ENCODE data around the gene IL24. TPM values are rescaled to one million over a fixed set of nuclear protein-coding genes. Genes with fewer than 3 reads are reported as not detected.

IL24 gene
- polyA plus RNA-seq, 2 donors = not detected

- Histone ChIP-seq H3K4me3 (ENCODE audit: low read depth in 1 of 2, low read length in 2 of 2) (no peak overlapping the region), H3K27me3 (ENCODE audit: control insufficient read depth in 1 of 2, insufficient read depth in 2 of 2, low read length in 2 of 2) (no peaks in the 10 kb centered on the region), H3K4me1 (ENCODE audit: control insufficient read depth in 2 of 2, insufficient read depth in 2 of 2, low read length in 1 of 2) (no peaks in the 10 kb centered on the region), H3K9me3 (ENCODE audit: control insufficient read depth in 2 of 2, insufficient read depth in 1 of 2, low read depth in 1 of 2, low read length in 1 of 2) (no peaks in the 10 kb centered on the region), H3K27ac (ENCODE audit: low read depth in 2 of 2, low read length in 1 of 2) (no peak overlapping the region), H3K36me3 (ENCODE audit: control insufficient read depth in 2 of 2, insufficient read depth in 2 of 2, low read length in 1 of 2) (no peaks in the 10 kb centered on the region)
- WGBS, 2 donors = 50 to 60% methylated on average over 15 of the region's 15 CpGs
Observed at GRCh38 chr1:206890125-206891060, 6.8 kb upstream of the IL24 start.

GRCh38 chr1:206891412-206891811 lies 5.8 kb upstream of the IL24 start:
- Histone ChIP-seq H3K36me3 (ENCODE audit: control insufficient read depth in 2 of 2, insufficient read depth in 2 of 2, low read length in 1 of 2) (no peaks in the 10 kb centered on the region), H3K4me3 (ENCODE audit: low read depth in 1 of 2, low read length in 2 of 2) (no peak overlapping the region), H3K27me3 (ENCODE audit: control insufficient read depth in 1 of 2, insufficient read depth in 2 of 2, low read length in 2 of 2) (no peaks in the 10 kb centered on the region), H3K27ac (ENCODE audit: low read depth in 2 of 2, low read length in 1 of 2) (no peak overlapping the region), H3K4me1 (ENCODE audit: control insufficient read depth in 2 of 2, insufficient read depth in 2 of 2, low read length in 1 of 2) (peaks cover 0 to under 1% of the 10 kb centered on the region in 2 donors), H3K9me3 (ENCODE audit: control insufficient read depth in 2 of 2, insufficient read depth in 1 of 2, low read depth in 1 of 2, low read length in 1 of 2) (no peaks in the 10 kb centered on the region)
- 69 to 73% methylated on average over 1 of the region's 1 CpG for WGBS, 2 donors

- Histone ChIP-seq H3K4me1 (ENCODE audit: control insufficient read depth in 2 of 2, insufficient read depth in 2 of 2, low read length in 1 of 2) (peaks cover 0 to 3% of the 10 kb centered on the region in 2 donors), H3K4me3 (ENCODE audit: low read depth in 1 of 2, low read length in 2 of 2) (no peak overlapping the region), H3K27ac (ENCODE audit: low read depth in 2 of 2, low read length in 1 of 2) (no peak overlapping the region), H3K27me3 (ENCODE audit: control insufficient read depth in 1 of 2, insufficient read depth in 2 of 2, low read length in 2 of 2) (no peaks in the 10 kb centered on the region), H3K9me3 (ENCODE audit: control insufficient read depth in 2 of 2, insufficient read depth in 1 of 2, low read depth in 1 of 2, low read length in 1 of 2) (no peaks in the 10 kb centered on the region), H3K36me3 (ENCODE audit: control insufficient read depth in 2 of 2, insufficient read depth in 2 of 2, low read length in 1 of 2) (no peaks in the 10 kb centered on the region)
- 76 to 89% methylated on average over 3 of the region's 3 CpGs for WGBS, 2 donors
Observed at GRCh38 chr1:206892351-206892984, 4.8 kb upstream of the IL24 start.

- WGBS, 2 donors = 71 to 77% methylated on average over 2 of the region's 2 CpGs
- H3K4me1 ChIP-seq (ENCODE audit: control insufficient read depth in 2 of 2, insufficient read depth in 2 of 2, low read length in 1 of 2) = peaks cover 0 to 3% of the 10 kb centered on the region in 2 donors
- H3K27me3 ChIP-seq (ENCODE audit: control insufficient read depth in 1 of 2, insufficient read depth in 2 of 2, low read length in 2 of 2) = no peaks in the 10 kb centered on the region
- no peak overlapping the region for H3K27ac ChIP-seq (ENCODE audit: low read depth in 2 of 2, low read length in 1 of 2)
- H3K4me3 ChIP-seq (ENCODE audit: low read depth in 1 of 2, low read length in 2 of 2) = no peak overlapping the region
- H3K36me3 ChIP-seq (ENCODE audit: control insufficient read depth in 2 of 2, insufficient read depth in 2 of 2, low read length in 1 of 2) = no peaks in the 10 kb centered on the region
- H3K9me3 ChIP-seq (ENCODE audit: control insufficient read depth in 2 of 2, insufficient read depth in 1 of 2, low read depth in 1 of 2, low read length in 1 of 2) = no peaks in the 10 kb centered on the region
Observed at GRCh38 chr1:206893380-206893779, 3.9 kb upstream of the IL24 start.

GRCh38 chr1:206895325-206895724 lies 1.9 kb upstream of the IL24 start:
- Histone ChIP-seq H3K4me3 (ENCODE audit: low read depth in 1 of 2, low read length in 2 of 2) (no peak overlapping the region), H3K4me1 (ENCODE audit: control insufficient read depth in 2 of 2, insufficient read depth in 2 of 2, low read length in 1 of 2) (peaks cover 2 to 3% of the 10 kb centered on the region in 2 donors), H3K9me3 (ENCODE audit: control insufficient read depth in 2 of 2, insufficient read depth in 1 of 2, low read depth in 1 of 2, low read length in 1 of 2) (no peaks in the 10 kb centered on the region), H3K27me3 (ENCODE audit: control insufficient read depth in 1 of 2, insufficient read depth in 2 of 2, low read length in 2 of 2) (no peaks in the 10 kb centered on the region), H3K27ac (ENCODE audit: low read depth in 2 of 2, low read length in 1 of 2) (peak overlapping the region in 1 of 2 donors; percentile 33), H3K36me3 (ENCODE audit: control insufficient read depth in 2 of 2, insufficient read depth in 2 of 2, low read length in 1 of 2) (no peaks in the 10 kb centered on the region)
- WGBS, 2 donors = 44 to 51% methylated on average over 3 of the region's 3 CpGs

GRCh38 chr1:206895837-206896242 lies 1.4 kb upstream of the IL24 start:
- peak overlapping the region in 1 of 2 donors; percentile 33 for H3K27ac ChIP-seq (ENCODE audit: low read depth in 2 of 2, low read length in 1 of 2)

GRCh38 chr1:206896261-206896660 lies 982 bp upstream of the IL24 start:
- H3K4me1 ChIP-seq (ENCODE audit: control insufficient read depth in 2 of 2, insufficient read depth in 2 of 2, low read length in 1 of 2) = peaks cover 2 to 3% of the 10 kb centered on the region in 2 donors
- H3K27me3 ChIP-seq (ENCODE audit: control insufficient read depth in 1 of 2, insufficient read depth in 2 of 2, low read length in 2 of 2) = no peaks in the 10 kb centered on the region
- peak overlapping the region in 1 of 2 donors; percentile 25 for H3K27ac ChIP-seq (ENCODE audit: low read depth in 2 of 2, low read length in 1 of 2)
- H3K9me3 ChIP-seq (ENCODE audit: control insufficient read depth in 2 of 2, insufficient read depth in 1 of 2, low read depth in 1 of 2, low read length in 1 of 2) = no peaks in the 10 kb centered on the region
- WGBS, 2 donors = 44 to 63% methylated on average over 3 of the region's 3 CpGs
- H3K36me3 ChIP-seq (ENCODE audit: control insufficient read depth in 2 of 2, insufficient read depth in 2 of 2, low read length in 1 of 2) = no peaks in the 10 kb centered on the region
- no peak overlapping the region for H3K4me3 ChIP-seq (ENCODE audit: low read depth in 1 of 2, low read length in 2 of 2)

More at GRCh38 chr1:206895837-206896242, 1.4 kb upstream of the IL24 start:
- H3K27me3 ChIP-seq (ENCODE audit: control insufficient read depth in 1 of 2, insufficient read depth in 2 of 2, low read length in 2 of 2) = no peaks in the 10 kb centered on the region
- WGBS, 2 donors = 25 to 36% methylated on average over 3 of the region's 3 CpGs
- H3K4me1 ChIP-seq (ENCODE audit: control insufficient read depth in 2 of 2, insufficient read depth in 2 of 2, low read length in 1 of 2) = peaks cover 2 to 3% of the 10 kb centered on the region in 2 donors
- H3K4me3 ChIP-seq (ENCODE audit: low read depth in 1 of 2, low read length in 2 of 2) = no peak overlapping the region
- H3K36me3 ChIP-seq (ENCODE audit: control insufficient read depth in 2 of 2, insufficient read depth in 2 of 2, low read length in 1 of 2) = no peaks in the 10 kb centered on the region
- H3K9me3 ChIP-seq (ENCODE audit: control insufficient read depth in 2 of 2, insufficient read depth in 1 of 2, low read depth in 1 of 2, low read length in 1 of 2) = no peaks in the 10 kb centered on the region

GRCh38 chr1:206898089-206898914 lies 1.1 kb downstream of the IL24 start:
- H3K4me1 ChIP-seq (ENCODE audit: control insufficient read depth in 2 of 2, insufficient read depth in 2 of 2, low read length in 1 of 2) = peaks cover 2 to 3% of the 10 kb centered on the region in 2 donors
- H3K9me3 ChIP-seq (ENCODE audit: control insufficient read depth in 2 of 2, insufficient read depth in 1 of 2, low read depth in 1 of 2, low read length in 1 of 2) = no peaks in the 10 kb centered on the region
- H3K27me3 ChIP-seq (ENCODE audit: control insufficient read depth in 1 of 2, insufficient read depth in 2 of 2, low read length in 2 of 2) = no peaks in the 10 kb centered on the region
- H3K36me3 ChIP-seq (ENCODE audit: control insufficient read depth in 2 of 2, insufficient read depth in 2 of 2, low read length in 1 of 2) = no peaks in the 10 kb centered on the region
- no peak overlapping the region for H3K27ac ChIP-seq (ENCODE audit: low read depth in 2 of 2, low read length in 1 of 2)
- no peak overlapping the region for H3K4me3 ChIP-seq (ENCODE audit: low read depth in 1 of 2, low read length in 2 of 2)
- 74 to 75% methylated on average over 11 of the region's 11 CpGs for WGBS, 2 donors

- 82 to 83% methylated on average over 13 of the region's 13 CpGs for WGBS, 2 donors
- Histone ChIP-seq H3K27ac (ENCODE audit: low read depth in 2 of 2, low read length in 1 of 2) (no peak overlapping the region), H3K27me3 (ENCODE audit: control insufficient read depth in 1 of 2, insufficient read depth in 2 of 2, low read length in 2 of 2) (no peaks in the 10 kb centered on the region), H3K4me1 (ENCODE audit: control insufficient read depth in 2 of 2, insufficient read depth in 2 of 2, low read length in 1 of 2) (peaks cover 2 to 3% of the 10 kb centered on the region in 2 donors), H3K36me3 (ENCODE audit: control insufficient read depth in 2 of 2, insufficient read depth in 2 of 2, low read length in 1 of 2) (no peaks in the 10 kb centered on the region), H3K9me3 (ENCODE audit: control insufficient read depth in 2 of 2, insufficient read depth in 1 of 2, low read depth in 1 of 2, low read length in 1 of 2) (no peaks in the 10 kb centered on the region), H3K4me3 (ENCODE audit: low read depth in 1 of 2, low read length in 2 of 2) (no peak overlapping the region)
Observed at GRCh38 chr1:206898915-206899431, 1.7 kb downstream of the IL24 start.

Data from esophagus (tissue), 2 donors.